ENCODE measurements around the gene SACM1L.

SACM1L gene

DNA sequence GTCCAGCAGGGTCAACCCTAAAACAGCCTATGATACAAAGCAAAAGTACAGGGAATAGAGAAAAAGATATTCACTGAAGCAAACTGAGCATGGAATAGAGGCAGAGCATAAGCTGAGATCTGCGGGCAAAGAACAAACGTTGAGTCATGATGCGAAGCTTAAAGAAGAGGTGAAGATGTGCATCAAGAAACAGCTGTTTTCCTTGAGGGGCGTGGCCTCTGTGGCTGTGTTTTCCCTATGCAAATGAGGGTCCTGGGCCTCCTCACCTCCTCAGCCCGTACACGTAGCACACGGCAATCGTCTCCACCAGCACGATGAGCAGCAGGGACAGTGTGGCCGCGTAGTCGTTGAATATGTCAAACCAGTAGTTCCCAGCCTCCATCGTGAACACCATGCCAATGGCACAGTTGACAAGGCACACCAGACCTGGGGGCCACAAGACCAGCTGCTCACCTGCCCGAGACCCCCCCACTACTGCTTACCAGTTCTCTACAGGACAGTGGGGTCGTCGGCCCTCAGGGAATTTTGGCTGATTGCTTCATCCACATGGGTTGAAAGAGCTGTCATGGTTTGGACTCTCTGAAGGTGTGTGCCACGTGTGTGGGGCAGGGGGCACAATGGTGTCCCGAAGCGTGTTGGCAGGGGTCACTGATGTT lies 73.6 kb downstream of the SACM1L start:
- Histone ChIP-seq H2AFZ (ENCODE audit: low read depth, low read length) (no peak overlapping the region), H3K27me3 (ENCODE audit: insufficient read depth, low read length, poor library complexity) (no peaks in the 10 kb centered on the region), H3K4me1 (ENCODE audit: insufficient read depth, low read length) (peaks cover 10% of the 10 kb centered on the region), H3K9ac (ENCODE audit: low read depth, low read length) (no peak overlapping the region), H3K36me3 (ENCODE audit: insufficient read depth, low read length) (peaks cover 17% of the 10 kb centered on the region; the same call in 1 of the 2 replicates), H3K79me2 (ENCODE audit: insufficient read depth, low read length) (no peaks in the 10 kb centered on the region), H3K9me3 (ENCODE audit: insufficient read depth, low read length, severe bottlenecking) (peaks cover 4% of the 10 kb centered on the region), H4K20me1 (ENCODE audit: insufficient read depth, low read length) (no peaks in the 10 kb centered on the region), H3K4me3 (ENCODE audit: low read depth in 1 of 2, low read length in 2 of 2) (no peak overlapping the region), H3K4me2 (ENCODE audit: insufficient read depth, low read length) (no peak overlapping the region), H3K27ac (ENCODE audit: low read length) (peak overlapping the region; percentile 11; the same call in 1 of the 2 replicates)
- ATAC-seq (ENCODE audit: insufficient read depth, low read depth) (no peak), DNase-seq (no peak)
- TF ChIP-seq EZH2 (IDR thresholded peaks at IDR 0.05; ENCODE audit: borderline replicate concordance, low read depth, low read length, severe bottlenecking), result no peak

DNA sequence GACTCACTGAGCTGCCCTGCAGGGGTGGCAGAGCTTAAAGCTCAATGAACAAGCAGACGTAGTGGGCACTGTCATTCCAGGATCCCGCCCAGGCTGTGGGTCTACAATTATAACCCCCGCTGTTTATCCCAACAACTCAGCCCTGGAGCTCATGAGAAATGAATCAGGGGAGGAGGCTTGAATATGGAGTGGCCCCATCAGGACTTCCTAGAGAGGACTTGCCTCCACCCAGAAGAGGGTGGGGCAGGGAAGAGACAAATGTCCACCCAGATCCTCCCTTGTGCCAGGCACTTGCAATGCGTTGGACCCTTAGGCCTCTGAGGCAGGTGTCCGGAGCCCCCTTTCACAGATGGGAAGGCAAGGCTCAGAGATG lies 74.1 kb downstream of the SACM1L start:
- H4K20me1 ChIP-seq (ENCODE audit: insufficient read depth, low read length), result no peaks in the 10 kb centered on the region
- peaks cover 4% of the 10 kb centered on the region for H3K9me3 ChIP-seq (ENCODE audit: insufficient read depth, low read length, severe bottlenecking)
- no peak for ATAC-seq (ENCODE audit: insufficient read depth, low read depth)
- H2AFZ ChIP-seq (ENCODE audit: low read depth, low read length), result no peak overlapping the region
- no peak overlapping the region for H3K4me2 ChIP-seq (ENCODE audit: insufficient read depth, low read length)
- H3K79me2 ChIP-seq (ENCODE audit: insufficient read depth, low read length), result no peaks in the 10 kb centered on the region
- H3K4me1 ChIP-seq (ENCODE audit: insufficient read depth, low read length), result peaks cover 7% of the 10 kb centered on the region
- H3K4me3 ChIP-seq (ENCODE audit: low read depth in 1 of 2, low read length in 2 of 2), result no peak overlapping the region
- H3K36me3 ChIP-seq (ENCODE audit: insufficient read depth, low read length), result peaks cover 17% of the 10 kb centered on the region; the same call in 1 of the 2 replicates
- no peak for DNase-seq
- TF ChIP-seq EZH2 (IDR thresholded peaks at IDR 0.05; ENCODE audit: borderline replicate concordance, low read depth, low read length, severe bottlenecking), result no peak
- TF ChIP-seq, protein P1, sequence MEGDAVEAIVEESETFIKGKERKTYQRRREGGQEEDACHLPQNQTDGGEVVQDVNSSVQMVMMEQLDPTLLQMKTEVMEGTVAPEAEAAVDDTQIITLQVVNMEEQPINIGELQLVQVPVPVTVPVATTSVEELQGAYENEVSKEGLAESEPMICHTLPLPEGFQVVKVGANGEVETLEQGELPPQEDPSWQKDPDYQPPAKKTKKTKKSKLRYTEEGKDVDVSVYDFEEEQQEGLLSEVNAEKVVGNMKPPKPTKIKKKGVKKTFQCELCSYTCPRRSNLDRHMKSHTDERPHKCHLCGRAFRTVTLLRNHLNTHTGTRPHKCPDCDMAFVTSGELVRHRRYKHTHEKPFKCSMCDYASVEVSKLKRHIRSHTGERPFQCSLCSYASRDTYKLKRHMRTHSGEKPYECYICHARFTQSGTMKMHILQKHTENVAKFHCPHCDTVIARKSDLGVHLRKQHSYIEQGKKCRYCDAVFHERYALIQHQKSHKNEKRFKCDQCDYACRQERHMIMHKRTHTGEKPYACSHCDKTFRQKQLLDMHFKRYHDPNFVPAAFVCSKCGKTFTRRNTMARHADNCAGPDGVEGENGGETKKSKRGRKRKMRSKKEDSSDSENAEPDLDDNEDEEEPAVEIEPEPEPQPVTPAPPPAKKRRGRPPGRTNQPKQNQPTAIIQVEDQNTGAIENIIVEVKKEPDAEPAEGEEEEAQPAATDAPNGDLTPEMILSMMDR (IDR thresholded peaks at IDR 0.05; ENCODE audit: borderline replicate concordance, extremely low read depth, low read length, poor library complexity, severe bottlenecking), result no peak
- no peaks in the 10 kb centered on the region for H3K27me3 ChIP-seq (ENCODE audit: insufficient read depth, low read length, poor library complexity)
- H3K9ac ChIP-seq (ENCODE audit: low read depth, low read length), result no peak overlapping the region
- H3K27ac ChIP-seq (ENCODE audit: low read length), result no peak overlapping the region

GRCh38 chr3:45765266-45765851 lies 76.2 kb downstream of the SACM1L start:
- Histone ChIP-seq H3K4me3 (ENCODE audit: low read depth in 1 of 2, low read length in 2 of 2) (no peak overlapping the region), H3K4me2 (ENCODE audit: insufficient read depth, low read length) (no peak overlapping the region), H3K9ac (ENCODE audit: low read depth, low read length) (no peak overlapping the region), H2AFZ (ENCODE audit: low read depth, low read length) (no peak overlapping the region), H4K20me1 (ENCODE audit: insufficient read depth, low read length) (no peaks in the 10 kb centered on the region), H3K27me3 (ENCODE audit: insufficient read depth, low read length, poor library complexity) (no peaks in the 10 kb centered on the region), H3K4me1 (ENCODE audit: insufficient read depth, low read length) (no peaks in the 10 kb centered on the region), H3K27ac (ENCODE audit: low read length) (no peak overlapping the region), H3K9me3 (ENCODE audit: insufficient read depth, low read length, severe bottlenecking) (peaks cover 4% of the 10 kb centered on the region), H3K79me2 (ENCODE audit: insufficient read depth, low read length) (no peaks in the 10 kb centered on the region), H3K36me3 (ENCODE audit: insufficient read depth, low read length) (peaks cover 17% of the 10 kb centered on the region; the same call in 1 of the 2 replicates)
- TF ChIP-seq, protein P1 (IDR thresholded peaks at IDR 0.05; ENCODE audit: borderline replicate concordance, extremely low read depth, low read length, poor library complexity, severe bottlenecking), result no peak
- no peak for TF ChIP-seq EZH2 (IDR thresholded peaks at IDR 0.05; ENCODE audit: borderline replicate concordance, low read depth, low read length, severe bottlenecking)
- ATAC-seq (ENCODE audit: insufficient read depth, low read depth), result no peak
- no peak for DNase-seq

- Histone ChIP-seq H3K9ac (ENCODE audit: low read depth, low read length) (no peak overlapping the region), H3K4me1 (ENCODE audit: insufficient read depth, low read length) (no peaks in the 10 kb centered on the region), H3K27ac (ENCODE audit: low read length) (no peak overlapping the region), H3K9me3 (ENCODE audit: insufficient read depth, low read length, severe bottlenecking) (peaks cover 4% of the 10 kb centered on the region), H3K4me3 (ENCODE audit: low read depth in 1 of 2, low read length in 2 of 2) (no peak overlapping the region), H3K4me2 (ENCODE audit: insufficient read depth, low read length) (no peak overlapping the region), H3K79me2 (ENCODE audit: insufficient read depth, low read length) (no peaks in the 10 kb centered on the region), H3K36me3 (ENCODE audit: insufficient read depth, low read length) (peaks cover 17% of the 10 kb centered on the region; the same call in 1 of the 2 replicates), H3K27me3 (ENCODE audit: insufficient read depth, low read length, poor library complexity) (no peaks in the 10 kb centered on the region), H2AFZ (ENCODE audit: low read depth, low read length) (no peak overlapping the region), H4K20me1 (ENCODE audit: insufficient read depth, low read length) (no peaks in the 10 kb centered on the region)
- DNase-seq, result no peak
- ATAC-seq (ENCODE audit: insufficient read depth, low read depth), result no peak
- TF ChIP-seq, protein P1 (IDR thresholded peaks at IDR 0.05; ENCODE audit: borderline replicate concordance, extremely low read depth, low read length, poor library complexity, severe bottlenecking), result no peak
- no peak for TF ChIP-seq EZH2 (IDR thresholded peaks at IDR 0.05; ENCODE audit: borderline replicate concordance, low read depth, low read length, severe bottlenecking)
Measured at GRCh38 chr3:45765958-45766357, 76.8 kb downstream of the SACM1L start.
